ENCODE measurements around the gene FBN1. TPM values are rescaled to one million over a fixed set of nuclear protein-coding genes. Genes with fewer than 3 reads are reported as not detected.

FBN1 gene
- total and polyA plus RNA-seq, 7 donors, result 7.7 to 40.6 (median 16.4) TPM

DNA sequence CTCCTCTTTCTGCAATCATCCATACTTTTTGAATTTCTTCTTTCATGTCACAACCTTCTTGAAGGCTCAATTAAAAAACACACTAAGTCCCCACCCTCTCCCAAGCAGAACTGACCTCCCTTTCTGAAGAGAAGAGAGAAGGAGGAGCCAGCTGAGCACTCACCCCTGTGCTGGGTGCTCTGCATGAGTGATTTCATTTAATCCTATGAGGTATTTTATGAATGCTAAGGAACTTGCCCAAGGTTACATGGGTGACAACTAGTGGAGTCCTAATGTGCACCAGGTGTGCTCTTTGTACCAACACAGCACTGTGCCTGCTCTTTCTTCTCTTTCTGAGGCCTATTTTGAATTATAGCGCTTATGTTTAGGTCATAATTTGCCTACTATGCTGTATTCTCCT, 178.7 kb downstream of the FBN1 start:
- ATAC-seq, result no peak
- Histone ChIP-seq H3K27me3 (ENCODE audit: insufficient read depth in 3 of 3, low read length in 2 of 3) (no peaks in the 10 kb centered on the region), H3K4me1 (no peaks in the 10 kb centered on the region), H3K36me3 (ENCODE audit: insufficient read depth in 1 of 2, low read depth in 1 of 2) (peaks cover 0 to 44% of the 10 kb centered on the region in 2 donors), H3K9me3 (no peaks in the 10 kb centered on the region), H3K4me3 (no peak overlapping the region), H3K27ac (no peak overlapping the region)
- intact Hi-C loops (cut with DNase I), result no loop called here
- 100% methylated on average over 1 of the region's 1 CpG for WGBS, 3 donors
- TF ChIP-seq, protein P1, sequence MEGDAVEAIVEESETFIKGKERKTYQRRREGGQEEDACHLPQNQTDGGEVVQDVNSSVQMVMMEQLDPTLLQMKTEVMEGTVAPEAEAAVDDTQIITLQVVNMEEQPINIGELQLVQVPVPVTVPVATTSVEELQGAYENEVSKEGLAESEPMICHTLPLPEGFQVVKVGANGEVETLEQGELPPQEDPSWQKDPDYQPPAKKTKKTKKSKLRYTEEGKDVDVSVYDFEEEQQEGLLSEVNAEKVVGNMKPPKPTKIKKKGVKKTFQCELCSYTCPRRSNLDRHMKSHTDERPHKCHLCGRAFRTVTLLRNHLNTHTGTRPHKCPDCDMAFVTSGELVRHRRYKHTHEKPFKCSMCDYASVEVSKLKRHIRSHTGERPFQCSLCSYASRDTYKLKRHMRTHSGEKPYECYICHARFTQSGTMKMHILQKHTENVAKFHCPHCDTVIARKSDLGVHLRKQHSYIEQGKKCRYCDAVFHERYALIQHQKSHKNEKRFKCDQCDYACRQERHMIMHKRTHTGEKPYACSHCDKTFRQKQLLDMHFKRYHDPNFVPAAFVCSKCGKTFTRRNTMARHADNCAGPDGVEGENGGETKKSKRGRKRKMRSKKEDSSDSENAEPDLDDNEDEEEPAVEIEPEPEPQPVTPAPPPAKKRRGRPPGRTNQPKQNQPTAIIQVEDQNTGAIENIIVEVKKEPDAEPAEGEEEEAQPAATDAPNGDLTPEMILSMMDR (IDR thresholded peaks at IDR 0.05), result no peak
- DNase-seq, result no peak

DNA sequence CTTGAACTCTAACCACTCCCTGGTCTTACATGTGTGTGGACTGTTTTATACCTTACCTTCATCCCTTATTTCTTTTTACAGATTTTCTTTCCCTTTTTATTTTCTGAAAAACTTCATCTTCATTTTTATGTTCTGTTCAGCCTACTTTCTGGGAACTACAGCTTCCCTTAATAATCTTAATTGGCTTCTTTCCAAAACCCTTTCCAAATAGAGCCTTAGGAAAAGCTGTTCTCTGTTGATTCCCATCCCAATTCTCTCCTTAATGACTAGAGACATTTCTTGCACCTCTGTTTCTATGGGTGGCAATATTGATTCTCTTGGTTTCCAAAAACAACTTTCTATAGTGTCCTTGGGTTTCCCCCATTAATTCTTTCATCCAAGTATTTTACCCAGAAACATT, 179.4 kb downstream of the FBN1 start:
- Histone ChIP-seq H3K27me3 (ENCODE audit: insufficient read depth in 3 of 3, low read length in 2 of 3) (no peaks in the 10 kb centered on the region), H3K4me3 (no peak overlapping the region), H3K4me1 (no peaks in the 10 kb centered on the region), H3K36me3 (ENCODE audit: insufficient read depth in 1 of 2, low read depth in 1 of 2) (peaks cover 0 to 48% of the 10 kb centered on the region in 2 donors), H3K27ac (no peak overlapping the region), H3K9me3 (no peaks in the 10 kb centered on the region)
- no peak for DNase-seq
- intact Hi-C loops (cut with DNase I), result no loop called here
- TF ChIP-seq, protein P1 (IDR thresholded peaks at IDR 0.05), result no peak
- no peak for ATAC-seq

DNA sequence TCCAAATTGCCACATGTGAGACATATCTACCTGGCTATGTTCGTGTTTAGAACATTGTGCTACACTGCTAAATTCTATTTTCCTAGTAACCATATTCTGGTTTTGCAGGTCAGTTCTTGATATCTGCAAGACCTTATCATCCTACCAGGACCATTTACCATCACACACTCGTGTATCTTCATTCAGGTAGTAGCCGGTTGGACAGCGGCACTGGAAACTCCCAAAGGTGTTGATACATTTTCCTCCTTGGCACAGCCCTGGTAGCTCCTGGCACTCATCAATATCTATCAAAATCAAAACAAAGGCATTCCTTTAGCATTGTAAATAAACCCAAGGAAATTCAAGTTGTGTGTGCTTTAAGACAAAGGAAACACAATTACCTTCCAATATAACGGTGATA, 180.1 kb downstream of the FBN1 start:
- no peaks in the 10 kb centered on the region for H3K4me1 ChIP-seq
- no peak overlapping the region for H3K4me3 ChIP-seq
- ATAC-seq (no peak), DNase-seq (no peak)
- H3K36me3 ChIP-seq (ENCODE audit: insufficient read depth in 1 of 2, low read depth in 1 of 2), result peaks cover 0 to 41% of the 10 kb centered on the region in 2 donors
- 92 to 95% (median 94%) methylated on average over 5 of the region's 5 CpGs for WGBS, 3 donors
- no peaks in the 10 kb centered on the region for H3K27me3 ChIP-seq (ENCODE audit: insufficient read depth in 3 of 3, low read length in 2 of 3)
- H3K9me3 ChIP-seq, result no peaks in the 10 kb centered on the region
- intact Hi-C loops (cut with DNase I), result no loop called here
- TF ChIP-seq, protein P1 (IDR thresholded peaks at IDR 0.05), result no peak
- H3K27ac ChIP-seq, result no peak overlapping the region

DNA sequence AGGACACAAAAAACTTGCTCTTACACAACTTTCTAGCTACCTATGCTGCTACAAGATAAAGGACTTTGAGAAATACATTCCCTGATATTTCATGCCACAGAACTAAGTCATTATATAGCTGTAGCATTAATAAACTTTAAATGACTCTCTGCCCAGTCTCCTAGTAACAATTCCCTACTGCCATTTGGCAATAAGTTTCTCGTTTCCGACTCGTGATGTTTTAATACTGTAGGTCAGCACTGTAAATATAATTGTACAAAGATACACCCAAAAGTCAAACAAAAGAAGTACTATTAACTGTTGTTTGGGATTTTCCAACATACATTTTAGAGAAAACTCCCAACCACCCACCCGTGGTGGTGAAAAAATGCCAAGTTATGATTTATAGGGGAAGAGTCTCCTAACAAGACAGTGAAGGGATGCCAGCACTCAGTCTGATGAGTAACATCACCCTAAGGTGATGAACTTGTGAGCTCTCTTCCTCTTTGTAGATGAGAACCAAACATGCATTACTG, 182.1 kb downstream of the FBN1 start:
- Histone ChIP-seq H3K27me3 (ENCODE audit: insufficient read depth in 3 of 3, low read length in 2 of 3) (no peaks in the 10 kb centered on the region), H3K9me3 (no peaks in the 10 kb centered on the region), H3K27ac (no peak overlapping the region), H3K4me3 (no peak overlapping the region), H3K36me3 (ENCODE audit: insufficient read depth in 1 of 2, low read depth in 1 of 2) (peaks cover 0 to 42% of the 10 kb centered on the region in 2 donors), H3K4me1 (no peaks in the 10 kb centered on the region)
- ATAC-seq (no peak), DNase-seq (no peak)
- intact Hi-C loops (cut with DNase I), result no loop called here
- WGBS, 3 donors, result 74 to 86% (median 81%) methylated on average over 4 of the region's 4 CpGs
- TF ChIP-seq, protein P1 (IDR thresholded peaks at IDR 0.05), result no peak

DNA sequence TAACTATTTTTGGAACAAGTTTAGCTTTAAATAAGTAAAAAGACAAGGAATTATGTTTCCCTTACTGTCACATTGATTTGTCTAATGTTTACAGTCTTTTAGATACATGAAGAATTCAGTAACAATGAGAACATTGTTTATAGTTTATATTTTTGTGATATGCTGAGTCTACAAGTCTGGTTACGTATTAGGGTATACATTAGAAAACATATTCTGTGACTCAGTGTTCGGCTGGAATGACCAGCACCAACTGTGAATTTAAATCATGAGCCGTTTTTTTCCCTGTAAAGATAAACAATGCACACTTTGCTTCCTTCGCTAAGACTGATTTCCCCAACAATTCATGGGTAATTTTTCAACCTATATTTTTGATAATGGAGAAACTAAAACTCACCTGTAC, 182.8 kb downstream of the FBN1 start:
- TF ChIP-seq, protein P1 (IDR thresholded peaks at IDR 0.05), result no peak
- no peaks in the 10 kb centered on the region for H3K4me1 ChIP-seq
- intact Hi-C loops (cut with DNase I), result no loop called here
- H3K9me3 ChIP-seq, result no peaks in the 10 kb centered on the region
- no peak for ATAC-seq
- no peak for DNase-seq
- H3K36me3 ChIP-seq (ENCODE audit: insufficient read depth in 1 of 2, low read depth in 1 of 2), result peaks cover 0 to 38% of the 10 kb centered on the region in 2 donors
- H3K27ac ChIP-seq, result no peak overlapping the region
- H3K27me3 ChIP-seq (ENCODE audit: insufficient read depth in 3 of 3, low read length in 2 of 3), result no peaks in the 10 kb centered on the region
- H3K4me3 ChIP-seq, result no peak overlapping the region
- WGBS, 3 donors, result 89 to 93% (median 89%) methylated on average over 4 of the region's 4 CpGs
